HG02981 (cell line): Measurements from ENCODE around the gene TTC7B.
A peak's percentile ranks its signal among the peaks of the same experiment; 100 is the strongest.
"Not testable (repeated sequence)": the region's sequence is repeated elsewhere in the genome, so short reads cannot be mapped to it uniquely, and the experiment has no call there.

Experiments
- ATAC-seq: cut with Tn5 transposase; IDR thresholded peaks from one replicate; pipeline ENCODE4 v1.9.1; 2021; ENCODE audit warnings: mild to moderate bottlenecking, moderate library complexity; ENCODE audit not compliant: unreplicated experiment

Gene TTC7B, protein sequence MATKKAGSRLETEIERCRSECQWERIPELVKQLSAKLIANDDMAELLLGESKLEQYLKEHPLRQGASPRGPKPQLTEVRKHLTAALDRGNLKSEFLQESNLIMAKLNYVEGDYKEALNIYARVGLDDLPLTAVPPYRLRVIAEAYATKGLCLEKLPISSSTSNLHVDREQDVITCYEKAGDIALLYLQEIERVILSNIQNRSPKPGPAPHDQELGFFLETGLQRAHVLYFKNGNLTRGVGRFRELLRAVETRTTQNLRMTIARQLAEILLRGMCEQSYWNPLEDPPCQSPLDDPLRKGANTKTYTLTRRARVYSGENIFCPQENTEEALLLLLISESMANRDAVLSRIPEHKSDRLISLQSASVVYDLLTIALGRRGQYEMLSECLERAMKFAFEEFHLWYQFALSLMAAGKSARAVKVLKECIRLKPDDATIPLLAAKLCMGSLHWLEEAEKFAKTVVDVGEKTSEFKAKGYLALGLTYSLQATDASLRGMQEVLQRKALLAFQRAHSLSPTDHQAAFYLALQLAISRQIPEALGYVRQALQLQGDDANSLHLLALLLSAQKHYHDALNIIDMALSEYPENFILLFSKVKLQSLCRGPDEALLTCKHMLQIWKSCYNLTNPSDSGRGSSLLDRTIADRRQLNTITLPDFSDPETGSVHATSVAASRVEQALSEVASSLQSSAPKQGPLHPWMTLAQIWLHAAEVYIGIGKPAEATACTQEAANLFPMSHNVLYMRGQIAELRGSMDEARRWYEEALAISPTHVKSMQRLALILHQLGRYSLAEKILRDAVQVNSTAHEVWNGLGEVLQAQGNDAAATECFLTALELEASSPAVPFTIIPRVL

DNA sequence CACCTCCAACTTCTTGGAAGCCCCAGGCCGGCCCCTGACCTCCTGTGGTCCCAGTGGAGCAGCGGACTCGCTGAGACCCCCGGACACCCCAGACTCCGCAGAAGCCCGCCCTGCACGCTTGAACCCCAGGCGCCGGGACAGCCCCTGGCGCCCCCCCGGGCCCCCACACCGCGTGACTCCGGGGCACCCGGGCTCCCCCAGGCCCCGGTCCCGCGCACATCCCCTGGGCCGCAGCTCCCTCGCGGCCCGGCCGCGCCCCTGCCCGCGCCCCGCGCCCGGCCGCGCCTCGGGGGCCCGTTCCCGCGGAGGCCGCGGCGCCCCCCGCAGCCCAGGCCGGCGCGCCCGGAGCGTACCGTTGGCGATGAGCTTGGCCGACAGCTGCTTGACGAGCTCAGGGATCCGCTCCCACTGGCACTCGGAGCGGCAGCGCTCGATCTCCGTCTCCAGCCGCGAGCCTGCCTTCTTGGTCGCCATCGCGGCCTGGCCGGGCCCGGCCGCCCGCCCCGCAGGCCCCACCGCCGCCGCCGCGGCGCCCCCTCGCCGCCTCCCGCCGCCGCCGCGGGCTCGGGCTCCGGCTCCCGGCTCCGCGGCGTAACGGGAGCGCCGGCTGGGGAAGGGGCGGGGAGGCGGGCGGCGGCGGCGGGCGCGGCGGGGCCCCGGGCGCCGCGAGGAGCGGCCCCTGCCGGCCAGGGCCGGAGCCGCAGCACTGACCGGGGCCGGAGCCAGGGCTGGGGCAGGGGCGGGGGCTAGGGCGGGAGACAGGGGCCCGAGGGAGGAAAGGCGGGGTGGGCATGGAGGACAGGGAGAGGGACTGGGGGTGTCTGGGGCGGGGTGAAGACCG, at the start of gene TTC7B:
Gene TTC7B, minus strand, starts transcription at position 609 of the 841 bp plus-strand sequence. Its CDS starts 135 bp downstream, at position 474.
- peak; percentile 71 for ATAC-seq

DNA sequence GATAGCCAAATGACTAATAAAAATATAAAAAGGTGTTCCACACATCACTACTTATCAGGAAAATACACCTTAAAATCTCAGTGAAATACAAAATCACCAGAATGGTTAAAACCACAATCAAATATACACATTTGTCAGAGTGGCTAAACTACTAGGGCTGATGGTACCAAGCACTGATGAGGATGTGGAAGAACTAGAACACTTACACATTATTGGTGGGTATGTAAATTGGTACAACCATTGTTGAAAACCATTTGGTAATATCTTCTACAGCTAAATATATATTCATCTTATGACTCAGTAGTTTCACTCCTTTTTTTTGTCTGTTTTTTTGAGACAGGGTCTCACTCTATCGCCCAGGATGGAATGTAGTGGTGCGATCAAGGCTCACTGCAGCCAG, 48.5 kb upstream of the TTC7B start:
- ATAC-seq: no peak

DNA sequence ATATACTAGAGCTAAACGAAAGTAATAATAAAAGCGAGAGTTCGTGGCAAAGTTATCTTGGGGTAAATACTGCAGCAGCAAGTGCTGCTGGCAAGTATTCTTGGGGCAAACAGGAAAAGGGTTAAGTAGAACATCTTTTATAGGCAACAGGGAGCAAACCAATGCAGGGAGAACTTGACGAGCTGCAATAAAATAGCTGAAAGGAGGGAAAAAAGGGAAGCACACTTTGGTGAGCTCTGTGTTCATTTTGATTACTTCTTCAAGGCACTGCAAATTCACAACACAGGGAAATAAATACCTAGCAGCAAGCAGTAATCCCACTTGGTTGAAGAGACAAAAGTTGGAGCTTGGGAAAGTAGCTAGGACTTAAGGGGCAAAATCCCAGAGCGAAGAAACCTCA, 42.3 kb upstream of the TTC7B start:
- ATAC-seq: no peak

DNA sequence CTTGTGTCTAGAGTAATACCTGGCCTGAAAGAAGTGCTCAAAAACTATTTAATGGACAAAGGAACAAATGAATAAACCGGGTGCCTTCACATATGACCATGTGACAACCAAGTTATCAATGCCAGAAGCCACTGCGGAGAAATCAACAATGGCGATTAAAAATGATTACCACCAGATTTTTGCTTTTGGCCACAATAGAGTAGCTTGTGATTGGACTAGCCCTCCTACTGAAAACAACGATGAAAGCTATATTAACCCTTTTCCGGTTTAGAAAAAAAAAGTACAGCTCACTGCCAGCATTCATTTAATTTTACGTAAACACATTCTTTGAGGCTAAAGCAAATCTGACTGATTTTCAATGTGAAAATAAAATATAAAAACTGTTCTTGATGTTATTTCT, 41.6 kb upstream of the TTC7B start:
- no peak for ATAC-seq

DNA sequence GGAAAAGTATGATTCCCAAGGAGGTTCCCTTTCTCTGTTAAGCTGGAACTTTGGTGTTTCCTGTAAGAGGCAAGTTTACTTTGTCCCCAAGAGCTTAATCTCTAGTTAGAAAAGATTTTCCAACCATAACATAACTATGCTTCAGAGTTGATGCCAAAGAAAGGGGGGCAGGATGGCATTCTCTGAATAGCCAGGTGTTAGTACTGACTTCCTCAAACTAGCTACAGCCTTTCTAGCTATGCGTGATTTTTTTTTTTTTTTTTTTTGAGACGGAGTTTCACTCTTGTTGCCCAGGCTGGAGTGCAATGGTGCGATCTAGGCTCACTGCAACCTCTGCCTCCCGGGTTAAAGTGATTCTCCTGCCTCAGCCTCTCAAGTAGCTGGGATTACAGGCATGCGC, 39.9 kb upstream of the TTC7B start:
- not testable (repeated sequence) for ATAC-seq

DNA sequence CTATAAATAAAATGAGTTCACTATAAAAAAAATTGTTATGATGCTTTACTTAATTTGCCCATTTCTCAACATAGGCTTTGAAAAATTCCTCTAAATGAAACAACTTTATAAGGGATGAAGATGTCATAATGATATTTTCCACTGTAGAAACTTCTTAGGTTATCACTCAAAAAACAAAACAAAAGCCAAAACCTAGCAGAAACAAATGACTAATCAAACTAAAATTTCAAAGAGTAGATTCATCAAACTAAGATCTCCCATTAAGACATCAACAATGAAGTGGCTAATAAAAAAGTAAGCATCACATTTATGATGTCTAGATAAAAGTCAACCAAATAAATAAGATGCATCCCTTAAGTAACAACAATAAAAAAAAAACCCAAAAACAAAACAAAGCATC, 36.9 kb upstream of the TTC7B start:
- no peak for ATAC-seq

DNA sequence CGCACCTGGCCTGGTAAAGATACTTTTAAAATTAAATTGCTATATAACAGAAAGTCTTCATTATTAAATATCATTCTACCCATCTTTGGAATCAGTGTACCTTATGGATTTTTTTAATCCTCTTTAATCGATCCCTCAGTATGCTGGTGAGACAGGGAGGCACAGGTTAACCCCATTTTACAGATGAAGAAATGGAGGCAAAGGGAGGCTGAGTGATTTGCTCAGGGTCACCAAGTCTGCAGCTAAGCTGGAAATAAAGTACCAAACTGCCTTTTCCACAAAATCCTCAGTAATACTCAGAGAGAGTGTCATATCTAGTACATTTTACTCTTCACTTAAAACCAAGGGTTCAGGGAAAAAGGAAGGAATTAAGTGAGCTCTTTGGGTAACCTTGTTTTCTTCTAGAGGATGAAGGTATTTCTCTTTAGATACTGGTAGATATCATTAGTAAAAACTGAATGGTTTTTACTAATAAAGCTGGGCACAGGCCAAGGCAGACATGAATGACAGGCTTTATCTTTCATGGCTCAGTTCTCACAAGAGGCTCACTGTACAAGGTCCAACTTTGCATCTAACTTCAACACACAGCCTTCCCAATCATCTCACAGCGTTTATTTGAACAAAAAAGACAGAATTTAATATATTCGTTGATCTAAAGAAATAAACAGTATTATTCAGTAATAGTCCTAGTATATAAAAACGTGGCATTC, 35.3 kb upstream of the TTC7B start:
- ATAC-seq: no peak

DNA sequence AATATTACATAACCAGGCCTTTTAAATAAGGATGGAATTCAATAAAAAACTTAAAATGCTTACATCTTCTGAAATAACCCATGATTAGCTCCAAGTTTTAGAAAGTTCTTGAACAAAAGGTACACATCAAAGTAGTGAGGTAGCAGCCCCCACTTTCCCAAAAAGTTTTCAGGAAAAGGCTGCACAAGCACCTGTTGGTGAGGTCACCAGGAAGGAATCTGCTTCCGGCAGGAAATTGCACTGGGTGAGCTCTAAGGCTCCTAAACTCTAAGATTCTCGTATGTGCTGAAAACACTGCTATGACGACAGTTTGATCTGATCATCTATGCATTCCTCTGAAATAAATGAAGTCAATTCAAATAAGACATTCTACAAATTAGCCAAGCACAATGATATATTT, 34.3 kb upstream of the TTC7B start:
- no peak for ATAC-seq

DNA sequence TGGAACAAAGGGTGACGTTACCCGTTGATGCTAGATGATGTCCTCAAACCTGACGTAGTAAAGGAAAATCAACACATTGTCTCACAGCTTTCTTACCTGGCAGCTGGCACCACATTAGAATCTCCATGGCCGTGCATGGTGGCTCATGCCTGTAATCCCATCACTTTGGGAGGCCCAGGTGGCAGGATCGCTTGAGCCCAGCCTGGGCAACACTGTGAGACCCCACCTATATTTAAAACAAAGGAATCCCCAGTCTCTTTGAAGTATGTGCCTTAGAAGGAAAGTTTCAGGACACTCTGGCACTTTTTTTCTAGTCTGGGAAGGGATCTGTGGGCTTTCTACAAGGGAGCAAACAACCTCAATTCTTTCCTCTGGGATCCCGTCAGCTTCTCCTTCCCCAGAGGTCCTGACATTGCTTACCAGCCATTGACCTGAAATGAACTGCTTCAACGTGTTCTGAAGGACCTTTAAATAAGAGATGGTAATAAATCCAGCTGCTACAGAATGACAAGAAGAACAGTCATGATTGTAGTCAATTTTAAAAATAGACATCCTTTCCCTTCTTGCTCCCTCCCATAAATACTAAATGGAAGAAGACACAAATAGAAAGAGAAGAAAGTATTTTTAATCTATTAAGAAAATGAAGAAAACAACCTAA, 33.7 kb upstream of the TTC7B start:
- ATAC-seq: no peak

DNA sequence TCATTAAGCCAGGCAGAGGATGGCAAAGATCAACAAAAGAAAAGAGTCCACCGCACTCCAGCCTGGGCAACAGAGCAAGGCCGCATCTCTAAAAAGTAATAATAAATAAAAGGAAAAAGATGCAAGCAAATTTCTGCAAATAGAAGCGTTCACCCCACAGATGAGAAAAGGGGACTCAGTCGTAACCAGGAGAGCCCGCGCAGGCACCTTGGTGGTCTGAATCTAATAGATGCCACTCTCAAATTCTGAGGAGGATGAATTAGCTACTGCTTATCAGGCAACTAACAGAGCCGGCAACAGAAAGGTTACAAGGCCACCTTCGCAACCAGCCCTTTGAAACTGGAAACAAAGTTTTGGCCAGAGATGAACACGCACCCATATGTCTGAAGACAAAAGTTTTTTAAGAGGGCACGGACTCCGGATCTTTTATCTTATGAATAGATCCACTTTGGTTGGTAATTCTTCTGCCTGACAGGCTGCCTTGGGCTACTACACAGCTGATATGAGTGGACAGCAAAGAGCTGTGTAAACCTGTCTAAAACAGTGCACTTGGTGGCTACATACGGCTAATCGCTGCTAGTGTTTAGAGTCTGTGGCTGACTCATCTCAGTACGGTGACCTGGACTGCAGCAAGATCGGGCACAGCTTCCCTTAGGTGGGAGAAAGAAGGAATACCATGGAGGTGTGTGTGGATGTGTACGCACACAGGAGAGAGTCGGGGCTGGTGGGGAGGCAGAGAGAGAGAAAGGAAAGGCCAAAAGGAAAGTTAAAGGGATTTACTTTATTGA, 32.9 kb upstream of the TTC7B start:
- ATAC-seq: no peak

DNA sequence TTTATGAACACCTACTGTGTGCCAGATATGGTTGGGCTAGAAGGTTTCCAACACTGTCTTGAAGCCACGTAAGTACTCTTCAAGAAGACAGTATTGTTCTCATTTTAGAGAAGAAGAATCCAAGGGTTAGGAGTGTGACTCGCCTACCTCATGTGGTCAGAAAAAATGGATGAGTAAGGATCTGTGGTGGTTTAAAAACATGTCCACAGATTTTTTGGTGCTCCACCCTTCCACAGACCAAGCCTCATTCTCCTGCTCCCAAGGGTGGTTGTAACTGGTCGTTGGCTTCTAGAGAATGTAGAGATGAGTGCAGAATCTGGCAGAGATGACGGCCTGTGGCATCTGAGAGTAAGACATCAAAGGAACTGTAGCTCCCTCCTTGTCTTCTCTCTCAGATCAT, 30.3 kb upstream of the TTC7B start:
- ATAC-seq: no peak

DNA sequence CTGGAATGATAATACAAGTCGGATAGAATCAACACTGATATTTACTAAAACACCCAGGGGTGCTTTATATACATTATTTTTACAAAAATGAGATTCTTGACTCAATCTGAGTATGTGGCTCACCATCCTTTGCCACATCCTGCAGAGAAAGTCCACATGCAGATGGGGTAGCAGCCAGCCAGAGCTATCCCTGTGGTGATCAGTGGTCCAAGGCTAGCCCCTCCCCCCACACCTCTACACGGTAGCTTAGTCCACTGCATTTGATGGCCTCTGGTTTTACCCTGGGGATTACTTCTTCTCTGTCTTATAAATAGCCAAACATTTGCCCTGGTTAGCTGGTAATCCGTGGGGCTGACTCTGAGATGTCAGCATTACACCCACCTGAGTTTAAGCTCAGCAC, 28.1 kb upstream of the TTC7B start:
- ATAC-seq: no peak

DNA sequence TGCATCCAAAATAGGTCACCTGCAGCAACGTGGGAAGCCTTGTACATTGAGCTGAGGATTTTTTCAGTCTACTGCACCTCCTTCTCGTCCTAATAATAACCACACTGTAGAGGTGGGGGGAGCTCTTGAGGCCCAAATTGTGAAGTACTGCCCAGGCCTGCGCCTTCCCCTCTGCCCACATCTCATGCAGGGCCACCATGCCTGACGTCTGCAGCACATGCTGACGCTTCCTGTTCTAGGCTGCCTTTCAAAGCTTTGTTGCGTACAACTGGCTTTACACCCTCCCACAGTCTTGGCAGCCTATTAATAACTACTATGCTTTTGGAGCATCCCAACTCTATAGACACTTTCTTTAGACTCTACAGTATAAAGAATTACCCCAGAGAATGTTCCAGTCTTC, 26.5 kb upstream of the TTC7B start:
- ATAC-seq: no peak

DNA sequence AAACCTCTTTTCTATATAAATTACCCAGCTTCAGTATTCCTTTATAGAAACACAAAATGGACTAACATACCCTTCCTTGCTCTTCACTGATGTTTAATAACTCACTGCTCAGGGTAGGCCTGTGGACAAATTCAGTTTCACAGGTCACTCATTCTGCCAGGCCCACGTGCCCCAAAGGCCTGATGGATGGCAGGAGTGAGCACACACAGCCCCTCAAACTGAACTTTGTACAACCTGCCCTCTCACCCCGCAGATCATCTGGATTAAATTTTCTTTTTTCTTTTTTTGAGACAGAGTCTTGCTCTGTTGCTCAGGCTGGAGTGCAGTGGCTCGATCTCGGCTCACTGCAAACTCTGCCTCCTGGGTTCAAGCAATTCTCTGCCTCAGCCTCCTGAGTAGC, 24.4 kb upstream of the TTC7B start:
- not testable (repeated sequence) for ATAC-seq

DNA sequence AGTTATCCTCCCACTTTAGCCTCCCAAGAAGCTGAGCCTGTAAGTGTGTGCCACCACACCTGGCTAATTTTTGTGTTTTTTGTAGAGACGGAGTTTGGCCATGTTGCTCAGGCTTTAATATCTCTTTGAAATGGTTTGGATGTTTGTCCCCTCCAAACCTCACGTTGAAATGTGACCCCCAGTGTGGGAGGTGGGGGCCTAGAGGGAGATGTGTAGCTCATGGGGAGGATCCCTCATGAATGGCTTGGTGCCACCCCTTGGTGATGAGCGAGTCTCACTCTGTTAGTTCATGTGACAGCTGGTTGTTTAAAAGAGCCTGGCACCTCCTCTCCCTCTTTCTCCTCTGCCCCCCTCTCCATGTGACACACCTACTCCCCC, 23.6 kb upstream of the TTC7B start:
- ATAC-seq: no peak

DNA sequence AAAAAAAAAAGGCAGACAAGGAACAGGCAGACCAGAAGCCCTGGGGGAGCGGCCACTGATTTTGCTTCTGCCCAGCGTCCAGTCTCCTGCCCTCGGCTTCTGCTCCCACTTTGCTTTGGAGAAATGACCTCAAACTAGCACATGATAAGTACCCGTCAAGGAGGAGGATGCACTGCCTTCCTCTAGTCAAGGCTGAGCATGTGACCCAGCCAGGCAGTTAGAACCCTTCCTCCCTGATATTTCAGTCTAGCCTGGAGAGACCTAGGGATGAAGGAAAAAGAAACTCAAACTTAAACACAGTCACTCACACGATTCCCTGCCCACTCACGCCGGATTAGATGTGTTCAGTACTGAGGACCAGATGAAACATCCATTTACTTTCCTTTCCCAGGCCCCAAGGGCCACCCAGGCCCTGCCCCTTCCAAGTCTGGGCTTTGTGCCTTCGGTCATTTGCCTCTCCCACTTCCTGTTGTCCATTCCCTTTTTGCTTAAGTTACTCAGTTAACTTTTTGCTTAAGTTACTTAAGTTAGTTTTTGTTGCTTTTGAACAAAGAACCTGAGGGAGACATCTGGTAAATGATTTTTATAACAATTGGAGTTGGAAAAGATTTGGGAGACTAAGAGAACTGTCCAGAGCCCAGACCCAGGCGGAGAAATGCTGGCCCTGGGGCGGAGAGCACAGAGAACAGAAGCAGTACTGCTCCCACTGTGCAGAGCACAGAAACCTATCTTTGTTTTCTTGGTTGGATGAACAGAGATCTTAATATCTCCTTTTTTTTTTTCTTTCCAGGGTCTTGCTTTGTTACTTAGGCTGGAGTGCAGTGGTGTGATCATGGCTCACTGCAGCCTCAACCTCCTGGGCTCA, 23.0 kb upstream of the TTC7B start:
- ATAC-seq: no peak

DNA sequence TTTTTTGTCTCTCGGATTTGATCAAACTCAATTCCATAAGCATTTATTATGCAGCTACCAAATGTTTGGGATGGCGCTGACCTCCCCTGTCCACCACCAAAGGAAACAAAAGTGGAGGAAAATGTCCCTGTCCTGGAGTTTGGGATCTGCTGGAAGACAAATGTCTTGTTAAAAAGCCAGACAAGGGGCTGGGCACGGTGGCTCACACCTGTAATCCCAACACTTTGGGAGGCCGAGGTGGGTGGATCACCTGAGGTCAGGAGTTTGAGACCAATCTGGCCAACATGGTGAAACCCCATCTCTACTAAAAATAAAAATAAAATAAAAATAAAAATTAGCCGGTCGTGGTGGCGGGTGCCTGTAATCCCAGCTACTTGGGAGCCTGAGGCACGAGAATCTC, 22.3 kb upstream of the TTC7B start:
- not testable (repeated sequence) for ATAC-seq

DNA sequence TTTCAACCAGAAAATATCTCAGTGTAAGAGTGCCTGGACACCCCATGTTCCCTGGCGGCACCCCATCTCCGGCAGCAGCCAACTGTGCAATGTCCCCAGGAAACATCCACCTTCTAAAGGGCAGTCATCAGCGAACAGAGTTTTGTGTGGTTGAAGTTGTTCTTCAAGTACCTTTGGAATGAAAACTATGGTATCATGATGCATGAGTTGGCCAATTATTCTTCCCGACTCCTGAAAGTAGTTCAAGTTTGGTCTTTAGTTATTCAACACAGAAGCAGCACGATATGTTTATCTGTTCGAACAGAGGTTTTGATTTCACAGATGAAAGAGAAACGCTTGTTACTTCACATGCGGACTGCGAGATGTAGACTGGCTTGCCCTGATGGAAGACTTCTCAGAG, 21.1 kb upstream of the TTC7B start:
- no peak for ATAC-seq
